Measurements from ENCODE around the gene ZMYND8. TPM values are rescaled to one million over a fixed set of nuclear protein-coding genes. Genes with fewer than 3 reads are reported as not detected.
"Not testable (repeated sequence)": the region's sequence is repeated elsewhere in the genome, so short reads cannot be mapped to it uniquely, and the experiment has no call there.

ZMYND8 gene
- total RNA-seq, 4 donors from 2014 or later: 44.6 to 78.6 (median 65.8) TPM

DNA sequence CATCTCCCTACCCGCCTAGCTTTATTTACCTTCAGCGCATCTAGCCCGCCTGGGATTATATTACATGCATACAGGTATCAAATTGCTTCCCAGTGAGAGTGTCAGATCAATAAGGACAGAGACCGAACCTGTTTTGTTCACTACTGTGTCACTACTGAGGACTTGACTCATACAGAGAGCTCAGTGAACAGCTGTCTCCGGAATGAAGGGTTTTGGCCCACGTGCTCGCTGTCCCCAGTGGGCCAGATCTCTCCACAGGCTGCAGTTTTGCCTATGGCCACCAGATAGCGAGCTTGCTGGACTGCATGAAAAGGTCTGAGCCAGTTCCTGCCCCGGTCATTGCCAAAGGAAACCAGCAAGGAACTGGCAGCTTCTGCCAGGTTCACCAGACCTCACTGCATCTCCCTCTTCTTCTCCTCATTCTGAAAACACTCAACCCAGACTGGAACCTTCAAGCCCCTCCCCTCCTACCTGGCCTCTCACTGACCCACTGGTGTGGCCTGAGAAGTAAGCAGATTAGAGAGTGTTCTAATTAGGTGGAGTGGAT is 150.8 kb downstream of the ZMYND8 start:
- no peak for DNase-seq (ENCODE audit: extremely low spot score)
- Histone ChIP-seq H3K4me3 (no peak overlapping the region), H3K27me3 (no peaks in the 10 kb centered on the region), H3K4me1 (peaks cover 0 to 4% (median 0%) of the 10 kb centered on the region in 4 donors), H3K9me3 (no peaks in the 10 kb centered on the region), H3K27ac (replicated peaks in 1 of 4) (no peak overlapping the region), H3K36me3 (peaks cover 26 to 38% (median 27%) of the 10 kb centered on the region in 4 donors)
- intact Hi-C loops (cut with DNase I): no loop called here
- TF ChIP-seq POLR2AphosphoS5 (IDR thresholded peaks at IDR 0.05) (peak in 1 of 2 donors; percentile 11), CTCF (IDR thresholded peaks at IDR 0.05) (peak; percentile 34 to 56 (median 35)), EP300 (IDR thresholded peaks at IDR 0.05) (no peak), POLR2A (IDR thresholded peaks at IDR 0.05; ENCODE audit: low read depth) (no peak)
- 81% methylated on average over 9 of the region's 9 CpGs for WGBS

DNA sequence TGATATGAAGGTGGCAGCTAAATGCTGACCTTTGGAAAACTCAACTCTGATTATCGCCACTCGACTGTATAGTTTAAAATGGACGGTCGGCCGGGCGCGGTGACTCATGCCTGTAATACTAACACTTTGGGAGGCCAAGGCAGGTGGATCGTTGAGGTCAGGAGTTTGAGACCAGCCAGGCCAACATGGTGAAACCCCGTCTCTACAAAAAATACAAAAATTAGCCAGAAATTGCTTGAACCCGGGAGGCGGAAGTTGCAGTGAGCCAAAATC is 151.7 kb downstream of the ZMYND8 start:
- H3K4me3 ChIP-seq; DNase-seq (ENCODE audit: extremely low spot score); intact Hi-C loops (cut with DNase I); H3K9me3 ChIP-seq; H3K27ac ChIP-seq (replicated peaks in 1 of 4); H3K4me1 ChIP-seq; H3K27me3 ChIP-seq: not testable (repeated sequence)
- H3K36me3 ChIP-seq: peaks cover 17 to 29% (median 19%) of the 10 kb centered on the region in 4 donors
- WGBS: 95% methylated on average over 11 of the region's 11 CpGs

GRCh38 chr20:47204008-47204849 is 152.3 kb downstream of the ZMYND8 start:
- 93% methylated on average over 11 of the region's 12 CpGs for WGBS
- no peaks in the 10 kb centered on the region for H3K9me3 ChIP-seq
- no peak overlapping the region for H3K27ac ChIP-seq (replicated peaks in 1 of 4)
- H3K36me3 ChIP-seq: peaks cover 12 to 24% (median 13%) of the 10 kb centered on the region in 4 donors
- intact Hi-C loops (cut with DNase I): no loop called here
- DNase-seq (ENCODE audit: extremely low spot score): no peak
- H3K27me3 ChIP-seq: no peaks in the 10 kb centered on the region
- no peak overlapping the region for H3K4me3 ChIP-seq
- H3K4me1 ChIP-seq: peaks cover 0 to 4% (median 0%) of the 10 kb centered on the region in 4 donors
- no peak for TF ChIP-seq POLR2A (IDR thresholded peaks at IDR 0.05; ENCODE audit: low read depth)
- TF ChIP-seq CTCF (IDR thresholded peaks at IDR 0.05): no peak
- TF ChIP-seq EP300 (IDR thresholded peaks at IDR 0.05): no peak
- no peak for TF ChIP-seq POLR2AphosphoS5 (IDR thresholded peaks at IDR 0.05)

DNA sequence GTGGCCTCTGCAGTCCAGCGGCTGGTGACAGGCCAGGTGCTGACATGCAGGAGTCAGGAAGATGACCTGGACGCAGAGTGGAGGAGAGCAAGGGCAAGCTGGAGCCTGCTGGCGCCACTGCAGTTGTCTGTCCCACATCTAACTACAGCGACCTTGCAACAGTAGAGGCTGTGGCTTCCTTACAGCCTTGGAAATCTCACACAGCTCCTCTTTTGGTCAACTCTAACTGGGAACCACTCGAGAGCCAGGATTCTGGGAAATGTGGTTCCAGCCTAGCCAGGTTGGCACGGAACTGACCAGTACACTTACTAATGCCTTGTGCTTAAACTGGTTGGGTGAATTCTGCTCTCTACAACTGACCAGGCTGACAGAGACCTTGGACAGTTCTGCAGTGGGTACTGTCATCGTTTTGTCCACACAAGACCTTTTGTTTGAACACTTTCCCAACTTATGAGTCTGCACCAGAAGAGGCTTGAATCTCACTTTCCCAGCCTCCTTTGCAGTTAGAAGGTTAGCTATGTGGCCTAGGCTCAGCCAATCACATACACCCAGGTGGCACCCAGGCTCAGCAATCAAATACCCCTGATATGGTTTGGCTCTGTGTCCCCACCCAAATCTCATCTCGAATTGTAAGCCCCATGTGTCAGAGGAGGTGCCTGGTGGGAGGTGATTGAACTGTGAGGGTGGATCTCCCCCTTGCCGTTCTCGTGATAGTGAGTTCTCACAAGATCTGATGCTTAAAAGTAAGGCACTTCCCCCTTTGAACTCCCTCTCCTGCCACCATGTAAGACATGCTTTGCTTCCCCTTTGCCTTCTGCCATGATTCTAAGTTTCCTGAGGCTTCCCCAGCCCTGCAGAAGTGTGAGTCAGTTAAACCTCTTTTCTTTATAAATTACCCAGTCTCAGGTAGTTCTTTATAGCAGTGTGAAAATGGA is 153.5 kb downstream of the ZMYND8 start:
- no peak for DNase-seq (ENCODE audit: extremely low spot score)
- H3K36me3 ChIP-seq: peaks cover 0 to 11% (median 1%) of the 10 kb centered on the region in 4 donors
- intact Hi-C loops (cut with DNase I): no loop called here
- H3K4me3 ChIP-seq: no peak overlapping the region
- no peak for TF ChIP-seq EP300 (IDR thresholded peaks at IDR 0.05)
- TF ChIP-seq CTCF (IDR thresholded peaks at IDR 0.05): no peak
- TF ChIP-seq POLR2A (IDR thresholded peaks at IDR 0.05; ENCODE audit: low read depth): no peak
- no peak for TF ChIP-seq POLR2AphosphoS5 (IDR thresholded peaks at IDR 0.05)
- H3K27me3 ChIP-seq: no peaks in the 10 kb centered on the region
- WGBS: 85% methylated on average over 9 of the region's 10 CpGs
- H3K27ac ChIP-seq (replicated peaks in 1 of 4): no peak overlapping the region
- H3K4me1 ChIP-seq: peaks cover 0 to 4% (median 0%) of the 10 kb centered on the region in 4 donors
- H3K9me3 ChIP-seq: no peaks in the 10 kb centered on the region
